ENCODE results near the gene ACAD8.

GRCh38 chr11:134257101-134257500, 3.7 kb downstream of the ACAD8 start:
- TF ChIP-seq POLR2AphosphoS5 (IDR thresholded peaks at IDR 0.05) (no peak), POLR2A (IDR thresholded peaks at IDR 0.05) (no peak), EP300 (IDR thresholded peaks at IDR 0.05) (no peak)
- TF ChIP-seq, protein P1, sequence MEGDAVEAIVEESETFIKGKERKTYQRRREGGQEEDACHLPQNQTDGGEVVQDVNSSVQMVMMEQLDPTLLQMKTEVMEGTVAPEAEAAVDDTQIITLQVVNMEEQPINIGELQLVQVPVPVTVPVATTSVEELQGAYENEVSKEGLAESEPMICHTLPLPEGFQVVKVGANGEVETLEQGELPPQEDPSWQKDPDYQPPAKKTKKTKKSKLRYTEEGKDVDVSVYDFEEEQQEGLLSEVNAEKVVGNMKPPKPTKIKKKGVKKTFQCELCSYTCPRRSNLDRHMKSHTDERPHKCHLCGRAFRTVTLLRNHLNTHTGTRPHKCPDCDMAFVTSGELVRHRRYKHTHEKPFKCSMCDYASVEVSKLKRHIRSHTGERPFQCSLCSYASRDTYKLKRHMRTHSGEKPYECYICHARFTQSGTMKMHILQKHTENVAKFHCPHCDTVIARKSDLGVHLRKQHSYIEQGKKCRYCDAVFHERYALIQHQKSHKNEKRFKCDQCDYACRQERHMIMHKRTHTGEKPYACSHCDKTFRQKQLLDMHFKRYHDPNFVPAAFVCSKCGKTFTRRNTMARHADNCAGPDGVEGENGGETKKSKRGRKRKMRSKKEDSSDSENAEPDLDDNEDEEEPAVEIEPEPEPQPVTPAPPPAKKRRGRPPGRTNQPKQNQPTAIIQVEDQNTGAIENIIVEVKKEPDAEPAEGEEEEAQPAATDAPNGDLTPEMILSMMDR (IDR thresholded peaks at IDR 0.05) = no peak

Data from upper lobe of left lung (tissue), 4 donors.